ENCODE measurements around the gene IPO8.

IPO8 gene

GRCh38 chr12:30679241-30679640 lies 16.4 kb downstream of the IPO8 start:
- no peak for TF ChIP-seq EGR1 (IDR thresholded peaks at IDR 0.05)
- no peak for TF ChIP-seq TAF1 (IDR thresholded peaks at IDR 0.05; ENCODE audit: low read depth)
- TF ChIP-seq ZBTB7A (IDR thresholded peaks at IDR 0.05; ENCODE audit: low read depth): no peak
- no peak for TF ChIP-seq USF1 (IDR thresholded peaks at IDR 0.05)
- TF ChIP-seq YY1 (IDR thresholded peaks at IDR 0.05; ENCODE audit: low read depth): no peak
- no peak for TF ChIP-seq CREB1 (IDR thresholded peaks at IDR 0.05; ENCODE audit: low read depth)
- no peak for TF ChIP-seq EP300 (IDR thresholded peaks at IDR 0.05; ENCODE audit: borderline replicate concordance)
- no peak for TF ChIP-seq NFIC (IDR thresholded peaks at IDR 0.05)
- no peak for TF ChIP-seq RAD21 (IDR thresholded peaks at IDR 0.05; ENCODE audit: low read depth)
- no peak for TF ChIP-seq TEAD4 (IDR thresholded peaks at IDR 0.05)
- no peak for TF ChIP-seq REST (IDR thresholded peaks at IDR 0.05; ENCODE audit: low read depth)
- no peak for TF ChIP-seq MAX (IDR thresholded peaks at IDR 0.05)
- no peak for TF ChIP-seq FOXM1 (IDR thresholded peaks at IDR 0.05; ENCODE audit: borderline replicate concordance, low read depth)
- TF ChIP-seq TCF12 (IDR thresholded peaks at IDR 0.05; ENCODE audit: low read depth): no peak
- no peak for TF ChIP-seq CEBPB (IDR thresholded peaks at IDR 0.05)

GRCh38 chr12:30678221-30678620 lies 17.4 kb downstream of the IPO8 start:
- TF ChIP-seq TEAD4 (IDR thresholded peaks at IDR 0.05) (no peak), RAD21 (IDR thresholded peaks at IDR 0.05; ENCODE audit: low read depth) (no peak), MAX (IDR thresholded peaks at IDR 0.05) (no peak), REST (IDR thresholded peaks at IDR 0.05; ENCODE audit: low read depth) (no peak), CREB1 (IDR thresholded peaks at IDR 0.05; ENCODE audit: low read depth) (no peak), YY1 (IDR thresholded peaks at IDR 0.05; ENCODE audit: low read depth) (no peak), USF1 (IDR thresholded peaks at IDR 0.05) (no peak), NFIC (IDR thresholded peaks at IDR 0.05) (no peak), TAF1 (IDR thresholded peaks at IDR 0.05; ENCODE audit: low read depth) (no peak), EGR1 (IDR thresholded peaks at IDR 0.05) (no peak), FOXM1 (IDR thresholded peaks at IDR 0.05; ENCODE audit: borderline replicate concordance, low read depth) (no peak), ZBTB7A (IDR thresholded peaks at IDR 0.05; ENCODE audit: low read depth) (no peak), TCF12 (IDR thresholded peaks at IDR 0.05; ENCODE audit: low read depth) (no peak)

GRCh38 chr12:30661210-30661609 lies 34.5 kb downstream of the IPO8 start:
- TF ChIP-seq CREB1 (IDR thresholded peaks at IDR 0.05; ENCODE audit: low read depth) (no peak), EGR1 (IDR thresholded peaks at IDR 0.05) (no peak), RAD21 (IDR thresholded peaks at IDR 0.05; ENCODE audit: low read depth) (no peak), ZBTB7A (IDR thresholded peaks at IDR 0.05; ENCODE audit: low read depth) (no peak), TCF12 (IDR thresholded peaks at IDR 0.05; ENCODE audit: low read depth) (no peak), NFIC (IDR thresholded peaks at IDR 0.05) (no peak), USF1 (IDR thresholded peaks at IDR 0.05) (no peak), EP300 (IDR thresholded peaks at IDR 0.05; ENCODE audit: borderline replicate concordance) (no peak), MAX (IDR thresholded peaks at IDR 0.05) (no peak), TEAD4 (IDR thresholded peaks at IDR 0.05) (no peak), TAF1 (IDR thresholded peaks at IDR 0.05; ENCODE audit: low read depth) (no peak), YY1 (IDR thresholded peaks at IDR 0.05; ENCODE audit: low read depth) (no peak), FOXM1 (IDR thresholded peaks at IDR 0.05; ENCODE audit: borderline replicate concordance, low read depth) (no peak), CEBPB (IDR thresholded peaks at IDR 0.05) (no peak), REST (IDR thresholded peaks at IDR 0.05; ENCODE audit: low read depth) (no peak)
